ENCODE measurements around the gene CEACAM1. TPM values are rescaled to one million over a fixed set of nuclear protein-coding genes. Genes with fewer than 3 reads are reported as not detected.
A peak's percentile ranks its signal among the peaks of the same experiment; 100 is the strongest.
"Not testable (repeated sequence)": the region's sequence is repeated elsewhere in the genome, so short reads cannot be mapped to it uniquely, and the experiment has no call there.

Gene CEACAM1
- total and polyA plus RNA-seq, 4 donors, result 0.60 to 4.4 (median 1.2) TPM

- Histone ChIP-seq H3K27me3 (ENCODE audit: control insufficient read depth, insufficient read depth, low read length) (no peaks in the 10 kb centered on the region), H3K36me3 (ENCODE audit: control insufficient read depth, insufficient read depth, low read length) (no peaks in the 10 kb centered on the region), H3K4me1 (ENCODE audit: control insufficient read depth, insufficient read depth, low read length) (peaks cover 7% of the 10 kb centered on the region), H3K27ac (ENCODE audit: low read depth, low read length) (no peak overlapping the region), H3K4me3 (ENCODE audit: low read depth, low read length) (no peak overlapping the region), H3K9me3 (ENCODE audit: control insufficient read depth, insufficient read depth, low read length) (no peaks in the 10 kb centered on the region)
- no peak for DNase-seq (ENCODE audit: low read depth in 4 of 6, low spot score in 6 of 6)
- 80% methylated on average over 6 of the region's 8 CpGs for WGBS (ENCODE audit: insufficient coverage)
Observed at GRCh38 chr19:42469311-42470235, 58.7 kb downstream of the CEACAM1 start.

GRCh38 chr19:42468273-42468796 lies 59.9 kb downstream of the CEACAM1 start:
- Histone ChIP-seq H3K4me3 (ENCODE audit: low read depth, low read length) (no peak overlapping the region), H3K27ac (ENCODE audit: low read depth, low read length) (no peak overlapping the region), H3K36me3 (ENCODE audit: control insufficient read depth, insufficient read depth, low read length) (no peaks in the 10 kb centered on the region), H3K9me3 (ENCODE audit: control insufficient read depth, insufficient read depth, low read length) (no peaks in the 10 kb centered on the region), H3K4me1 (ENCODE audit: control insufficient read depth, insufficient read depth, low read length) (peaks cover 7% of the 10 kb centered on the region), H3K27me3 (ENCODE audit: control insufficient read depth, insufficient read depth, low read length) (no peaks in the 10 kb centered on the region)
- no peak for DNase-seq (ENCODE audit: low read depth in 4 of 6, low spot score in 6 of 6)
- no CpG with 5 or more reads among the region's 3 CpGs for WGBS (ENCODE audit: insufficient coverage)

GRCh38 chr19:42467183-42467760 lies 61.0 kb downstream of the CEACAM1 start:
- WGBS (ENCODE audit: insufficient coverage), result 57% methylated on average over 4 of the region's 5 CpGs

DNA sequence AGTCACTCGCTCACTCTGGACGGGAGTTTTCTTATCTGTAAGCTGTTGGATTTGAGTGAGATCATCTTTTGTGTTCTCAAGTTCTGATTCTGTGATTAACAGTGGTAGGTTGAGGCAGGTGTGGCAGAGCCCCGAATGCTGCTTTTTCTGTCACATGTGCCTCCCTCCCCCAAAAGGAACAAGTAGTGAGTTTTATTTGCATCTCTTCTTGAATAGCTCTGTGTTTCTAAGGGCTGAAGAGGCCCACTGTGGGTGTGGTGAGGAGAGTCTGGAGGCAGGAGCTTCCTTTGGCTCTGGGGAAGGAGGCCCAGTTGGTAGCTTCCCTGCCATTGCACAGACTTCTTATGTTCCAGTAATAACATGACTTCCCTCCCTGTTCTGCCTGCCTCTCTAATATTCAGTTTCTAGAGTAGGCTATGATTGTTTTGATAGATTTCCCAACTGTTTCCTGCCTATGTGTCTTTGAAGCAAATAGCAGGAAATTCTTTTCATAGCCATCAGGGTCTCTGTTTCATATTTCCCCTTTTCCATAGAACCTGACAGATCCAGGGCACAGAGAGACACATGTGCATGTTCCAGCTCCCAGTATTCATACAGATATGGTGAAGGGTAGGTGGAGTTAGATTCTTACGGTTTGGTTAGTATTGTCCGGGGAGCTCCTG lies 61.6 kb downstream of the CEACAM1 start:
- H3K27ac ChIP-seq (ENCODE audit: low read depth, low read length), result peak overlapping the region; percentile 25
- no peak overlapping the region for H3K4me3 ChIP-seq (ENCODE audit: low read depth, low read length)
- WGBS (ENCODE audit: insufficient coverage), result 72% methylated on average over 3 of the region's 5 CpGs
- peak in 1 of 6 donors; percentile 10 for DNase-seq (ENCODE audit: low read depth in 4 of 6, low spot score in 6 of 6)
- H3K36me3 ChIP-seq (ENCODE audit: control insufficient read depth, insufficient read depth, low read length), result no peaks in the 10 kb centered on the region
- no peaks in the 10 kb centered on the region for H3K9me3 ChIP-seq (ENCODE audit: control insufficient read depth, insufficient read depth, low read length)
- H3K4me1 ChIP-seq (ENCODE audit: control insufficient read depth, insufficient read depth, low read length), result peaks cover 7% of the 10 kb centered on the region
- no peaks in the 10 kb centered on the region for H3K27me3 ChIP-seq (ENCODE audit: control insufficient read depth, insufficient read depth, low read length)

More at GRCh38 chr19:42467183-42467760, 61.0 kb downstream of the CEACAM1 start:
- no peak overlapping the region for H3K4me3 ChIP-seq (ENCODE audit: low read depth, low read length)
- no peak overlapping the region for H3K27ac ChIP-seq (ENCODE audit: low read depth, low read length)
- no peak for DNase-seq (ENCODE audit: low read depth in 4 of 6, low spot score in 6 of 6)
- no peaks in the 10 kb centered on the region for H3K9me3 ChIP-seq (ENCODE audit: control insufficient read depth, insufficient read depth, low read length)
- H3K36me3 ChIP-seq (ENCODE audit: control insufficient read depth, insufficient read depth, low read length), result no peaks in the 10 kb centered on the region
- H3K4me1 ChIP-seq (ENCODE audit: control insufficient read depth, insufficient read depth, low read length), result peaks cover 7% of the 10 kb centered on the region
- H3K27me3 ChIP-seq (ENCODE audit: control insufficient read depth, insufficient read depth, low read length), result no peaks in the 10 kb centered on the region

- Histone ChIP-seq H3K4me1 (ENCODE audit: control insufficient read depth, insufficient read depth, low read length) (peaks cover 11% of the 10 kb centered on the region), H3K9me3 (ENCODE audit: control insufficient read depth, insufficient read depth, low read length) (no peaks in the 10 kb centered on the region), H3K27me3 (ENCODE audit: control insufficient read depth, insufficient read depth, low read length) (no peaks in the 10 kb centered on the region), H3K4me3 (ENCODE audit: low read depth, low read length) (no peak overlapping the region), H3K27ac (ENCODE audit: low read depth, low read length) (no peak overlapping the region), H3K36me3 (ENCODE audit: control insufficient read depth, insufficient read depth, low read length) (no peaks in the 10 kb centered on the region)
- 75% methylated on average over 5 of the region's 5 CpGs for WGBS (ENCODE audit: insufficient coverage)
- no peak for DNase-seq (ENCODE audit: low read depth in 4 of 6, low spot score in 6 of 6)
Observed at GRCh38 chr19:42465827-42466280, 62.4 kb downstream of the CEACAM1 start.

DNA sequence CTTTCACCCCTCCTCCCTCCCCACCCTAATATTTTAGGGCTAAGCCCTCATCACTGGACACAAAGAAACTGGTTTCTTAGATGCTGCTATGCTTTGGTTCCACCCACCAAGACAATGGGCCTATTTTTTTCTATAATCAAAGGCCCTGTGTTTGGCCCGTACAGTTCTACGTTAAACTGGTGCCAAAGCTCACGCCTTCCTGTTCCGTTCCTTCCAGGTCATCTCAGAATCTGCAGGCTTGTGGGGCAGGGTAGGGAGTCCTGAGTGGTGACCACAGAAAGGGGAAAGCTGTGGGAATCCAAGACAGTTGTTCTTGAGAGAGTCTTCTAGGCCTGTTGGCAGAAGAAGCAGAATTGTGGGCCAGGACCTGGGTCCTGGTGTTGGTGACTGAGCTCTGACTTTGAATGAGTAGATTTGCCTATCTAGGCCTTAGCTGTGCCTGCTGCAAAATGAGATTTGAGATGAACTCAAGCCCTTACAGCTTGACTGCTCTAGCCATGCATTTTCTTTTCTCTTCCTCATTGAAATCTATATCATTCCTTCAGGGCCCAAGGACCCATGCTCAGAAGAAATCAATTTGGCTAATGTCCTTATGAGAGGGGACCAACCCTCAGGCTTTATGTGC lies 66.5 kb downstream of the CEACAM1 start:
- Histone ChIP-seq H3K4me3 (ENCODE audit: low read depth, low read length) (no peak overlapping the region), H3K4me1 (ENCODE audit: control insufficient read depth, insufficient read depth, low read length) (peaks cover 11% of the 10 kb centered on the region), H3K27ac (ENCODE audit: low read depth, low read length) (peak overlapping the region; percentile 67), H3K27me3 (ENCODE audit: control insufficient read depth, insufficient read depth, low read length) (no peaks in the 10 kb centered on the region), H3K36me3 (ENCODE audit: control insufficient read depth, insufficient read depth, low read length) (no peaks in the 10 kb centered on the region), H3K9me3 (ENCODE audit: control insufficient read depth, insufficient read depth, low read length) (no peaks in the 10 kb centered on the region)
- WGBS (ENCODE audit: insufficient coverage), result 26% methylated on average over 4 of the region's 4 CpGs
- DNase-seq (ENCODE audit: low read depth in 4 of 6, low spot score in 6 of 6), result peak in 1 of 6 donors; percentile 21

GRCh38 chr19:42461231-42461630 lies 67.0 kb downstream of the CEACAM1 start:
- H3K27me3 ChIP-seq (ENCODE audit: control insufficient read depth, insufficient read depth, low read length); DNase-seq (ENCODE audit: low read depth in 4 of 6, low spot score in 6 of 6); H3K4me3 ChIP-seq (ENCODE audit: low read depth, low read length); H3K9me3 ChIP-seq (ENCODE audit: control insufficient read depth, insufficient read depth, low read length); H3K4me1 ChIP-seq (ENCODE audit: control insufficient read depth, insufficient read depth, low read length); H3K36me3 ChIP-seq (ENCODE audit: control insufficient read depth, insufficient read depth, low read length): not testable (repeated sequence)
- 95% methylated on average over 3 of the region's 8 CpGs for WGBS (ENCODE audit: insufficient coverage)
- peak overlapping the region; percentile 52 for H3K27ac ChIP-seq (ENCODE audit: low read depth, low read length)

GRCh38 chr19:42459926-42460325 lies 68.4 kb downstream of the CEACAM1 start:
- Histone ChIP-seq H3K4me3 (ENCODE audit: low read depth, low read length) (no peak overlapping the region), H3K27me3 (ENCODE audit: control insufficient read depth, insufficient read depth, low read length) (no peaks in the 10 kb centered on the region), H3K9me3 (ENCODE audit: control insufficient read depth, insufficient read depth, low read length) (no peaks in the 10 kb centered on the region), H3K4me1 (ENCODE audit: control insufficient read depth, insufficient read depth, low read length) (peaks cover 5% of the 10 kb centered on the region), H3K36me3 (ENCODE audit: control insufficient read depth, insufficient read depth, low read length) (no peaks in the 10 kb centered on the region), H3K27ac (ENCODE audit: low read depth, low read length) (no peak overlapping the region)
- no peak for DNase-seq (ENCODE audit: low read depth in 4 of 6, low spot score in 6 of 6)
- WGBS (ENCODE audit: insufficient coverage), result 100% methylated on average over 2 of the region's 2 CpGs
